HepG2 (cell line): ENCODE results near the gene TNPO3. TPM values are rescaled to one million over a fixed set of nuclear protein-coding genes. Genes with fewer than 3 reads are reported as not detected.

Experiments used
- ATAC-seq: fragments of 200-7000 bp; cut with Tn5 transposase; 3 replicates; pipeline ENCODE4 v1.9.1; 2020; ENCODE audit warnings: mild to moderate bottlenecking, moderate library complexity
- BruUV-seq: library from RNA; stranded (reverse); fragments of 400-500 nt; replicated peaks from 2 replicates; lab custom pipeline; 2021; lab: Mats Ljungman, UMichigan
- CTCF ChIA-PET: fragments of 300-600 bp; formaldehyde crosslinking; extraction: SDS; loops from one replicate; lab custom pipeline; 2021; ENCODE audit warnings: low total read pairs, inconsistent platforms, low intra/inter-chr PET ratio; lab: Yijun Ruan, JAX
- POLR2A ChIA-PET: fragments of 350-600 bp; sonication (Branson Sonifier 250); formaldehyde crosslinking; loops from one replicate; lab custom pipeline; 2020; ENCODE audit warnings: antibody characterized with exemption, inconsistent platforms; lab: Yijun Ruan, JAX
- DNase-seq: peaks from one replicate; pipeline ENCODE4 v3.0.0-alpha.2; 2015; ENCODE audit warnings: low spot score
- FAIRE-seq: peaks from 3 replicates; lab custom pipeline; 2011; peaks lifted over from hg19 to GRCh38; lab: Jason Lieb, UNC
- H2AFZ ChIP-seq: one replicate; pipeline ENCODE4 v1.6.1; 2011; ENCODE audit warnings: low read length, inconsistent platforms
- H3K27ac ChIP-seq: fragments of 300-600 bp; 3 replicates; pipeline ENCODE4 v1.8.0; 2011; ENCODE audit warnings: mixed run types, mild to moderate bottlenecking, mixed read lengths, low read length, inconsistent platforms; ENCODE audit not compliant: insufficient read depth; ENCODE audit errors: extremely low read length
- H3K27me3 ChIP-seq, 2 experiments: fragments of 200-600 bp in 1 of 2; 2 replicates in 1 of 2; 3 replicates in 1 of 2; pipeline versions ENCODE4 v1.6.0 to v1.8.0; 2011; ENCODE audit warnings: low read length in 2 of 2, mild to moderate bottlenecking in 2 of 2, moderate library complexity in 2 of 2, inconsistent platforms in 1 of 2; ENCODE audit not compliant: insufficient read depth in 2 of 2, control insufficient read depth in 1 of 2
- H3K36me3 ChIP-seq, 2 experiments: fragments of 200-600 bp in 1 of 2; replicated peaks in 1 of 2; 2 replicates in 1 of 2; 3 replicates in 1 of 2; pipeline versions ENCODE4 v1.5.1 to v1.8.0; 2011; ENCODE audit warnings: low read length in 2 of 2, inconsistent platforms in 1 of 2; ENCODE audit not compliant: insufficient read depth in 2 of 2, control insufficient read depth in 1 of 2
- H3K4me1 ChIP-seq: 2 replicates; pipeline ENCODE4 v1.5.1; 2012; ENCODE audit warnings: low read length, inconsistent platforms; ENCODE audit not compliant: insufficient read depth
- H3K4me2 ChIP-seq: 2 replicates; pipeline ENCODE4 v1.6.0; 2011; ENCODE audit warnings: low read depth, low read length, inconsistent platforms
- H3K4me3 ChIP-seq, 3 experiments: fragments of 200-600 bp in 1 of 3; sonication (generic), shearing (Covaris generic) in 1 of 3; replicated peaks in 1 of 3; 2 replicates each; pipeline ENCODE4 v1.5.1; 2011 to 2016; ENCODE audit warnings: low read length in 3 of 3, inconsistent platforms in 2 of 3, low read depth in 2 of 3, mild to moderate bottlenecking in 2 of 3, control low read depth in 1 of 3, mixed read lengths in 1 of 3; ENCODE audit not compliant: insufficient read depth in 1 of 3
- H3K79me2 ChIP-seq: one replicate; pipeline ENCODE4 v1.6.1; 2011; ENCODE audit warnings: low read length, inconsistent platforms; ENCODE audit not compliant: insufficient read depth
- H3K9ac ChIP-seq: 2 replicates; pipeline ENCODE4 v1.6.0; 2011; ENCODE audit warnings: mild to moderate bottlenecking, low read depth, low read length, inconsistent platforms; ENCODE audit not compliant: insufficient read depth
- H3K9me3 ChIP-seq: 2 replicates; pipeline ENCODE4 v1.5.1; 2012; ENCODE audit warnings: mild to moderate bottlenecking, low read length
- H4K20me1 ChIP-seq: 2 replicates; pipeline ENCODE4 v1.6.0; 2011; ENCODE audit warnings: inconsistent platforms, mild to moderate bottlenecking, low read length, moderate library complexity; ENCODE audit not compliant: insufficient read depth
- ASH2L ChIP-seq: fragments of 300-600, 200-600 bp; sonication (generic); IDR thresholded peaks from 2 replicates; pipeline ENCODE4 v1.7.0; 2017; ENCODE audit warnings: low read depth, mild to moderate bottlenecking, moderate library complexity, mixed read lengths, low read length; ENCODE audit not compliant: insufficient read length
- CEBPB ChIP-seq: IDR thresholded peaks from 2 replicates; pipeline ENCODE4 v1.6.1; 2011; ENCODE audit warnings: low read depth, low read length, improper control_type of control experiment, borderline replicate concordance
- CHD2 ChIP-seq: IDR thresholded peaks from 2 replicates; pipeline ENCODE4 v1.6.1; 2011; ENCODE audit warnings: low read depth, low read length, improper control_type of control experiment
- MED8 ChIP-seq: sonication (generic); formaldehyde crosslinking; IDR thresholded peaks from 2 replicates; pipeline ENCODE4 v1.8.1; 2023; ENCODE audit warnings: mild to moderate bottlenecking, missing genetic modification reagents; ENCODE audit not compliant: insufficient replicate concordance
- NCOA5 ChIP-seq: sonication (generic); formaldehyde crosslinking; IDR thresholded peaks from 2 replicates; pipeline ENCODE4 v1.4.0; 2020; ENCODE audit warnings: missing genetic modification reagents
- NFYB ChIP-seq: sonication (generic); formaldehyde crosslinking; IDR thresholded peaks from 2 replicates; pipeline ENCODE4 v1.4.0; 2020; ENCODE audit warnings: missing genetic modification reagents
- RELA ChIP-seq: sonication (generic); formaldehyde crosslinking; IDR thresholded peaks from 2 replicates; pipeline ENCODE4 v1.4.0; 2020; ENCODE audit warnings: missing genetic modification reagents
- TBX3 ChIP-seq: fragments of 450-650 bp; IDR thresholded peaks from 2 replicates; pipeline ENCODE4 v1.6.1; 2017; ENCODE audit warnings: antibody characterized with exemption, mild to moderate bottlenecking, inconsistent platforms, borderline replicate concordance
- TEF ChIP-seq: sonication (generic); formaldehyde crosslinking; IDR thresholded peaks from 2 replicates; pipeline ENCODE4 v1.5.0; 2020; ENCODE audit warnings: missing genetic modification reagents
- ZNF546 ChIP-seq: sonication (generic); formaldehyde crosslinking; conservative IDR thresholded peaks from 2 replicates; pipeline ENCODE4 v1.8.1; 2023; ENCODE audit warnings: mild to moderate bottlenecking, missing genetic modification reagents
- ZNF619 ChIP-seq: sonication (generic); formaldehyde crosslinking; IDR thresholded peaks from 2 replicates; pipeline ENCODE4 v1.4.0; 2020; ENCODE audit warnings: mild to moderate bottlenecking, missing genetic modification reagents
- ZNF670 ChIP-seq: sonication (generic); formaldehyde crosslinking; IDR thresholded peaks from 2 replicates; pipeline ENCODE4 v1.8.0; 2022; ENCODE audit warnings: mild to moderate bottlenecking, missing genetic modification reagents, borderline replicate concordance
- ZNF737 ChIP-seq: sonication (generic); formaldehyde crosslinking; IDR thresholded peaks from 2 replicates; pipeline ENCODE4 v1.5.0; 2020; ENCODE audit warnings: missing genetic modification reagents, mild to moderate bottlenecking, borderline replicate concordance
- WGBS: methylation state at CpG from one replicate; pipeline ENCODE4 v1.1.6; 2017; ENCODE audit warnings: low lambda C conversion rate; 5-methylcytosine and 5-hydroxymethylcytosine counted together
- in situ Hi-C: cut with HindIII; loops from 2 replicates; pipeline ENCODE4 v1.10.0; 2017; ENCODE audit warnings: low pct_unique_long_range_greater_than_20kb; ENCODE audit not compliant: extremely low pct_ligation_motif_present
- intact Hi-C: fragments of 100-400 bp; cut with micrococcal nuclease; formaldehyde crosslinking; loops from one replicate; pipeline ENCODE4 v1.10.0; 2022; ENCODE audit not compliant: unreplicated experiment
- polyA plus RNA-seq, 8 experiments: library from polyadenylated mRNA; depleted of rRNA in 3 of 8; stranded (reverse) in 7 of 8; unstranded in 1 of 8; fragments of >200 nt; fragmentation: Illumina TruSeq in 4 of 8; extraction: Trizol in 4 of 8; gene quantifications; 2 replicates each; pipeline versions ENCODE4 v1.2.1 to v1.2.3, GENCODE V29; 2011 to 2016; ENCODE audit warnings: low read depth in 4 of 8, missing spikeins in 1 of 8, mixed read lengths in 1 of 8; ENCODE audit not compliant: insufficient read depth in 1 of 8
- total RNA-seq, 5 experiments: library from RNA; depleted of rRNA; stranded (reverse); fragments of >200 nt; fragmentation: Illumina TruSeq; extraction: Trizol; gene quantifications; 2 replicates each; pipeline ENCODE4 v1.2.3, GENCODE V29; 2016; ENCODE audit warnings: low read depth in 1 of 5
- TF ChIP-seq, protein P1 (sequence below): sonication (generic); formaldehyde crosslinking; IDR thresholded peaks from 2 replicates; pipeline ENCODE4 v1.4.0; 2020; ENCODE audit warnings: missing genetic modification reagents, borderline replicate concordance
- TF ChIP-seq, protein P2 (sequence below): sonication (generic); formaldehyde crosslinking; IDR thresholded peaks from 2 replicates; pipeline ENCODE4 v1.5.1; 2020; ENCODE audit warnings: mild to moderate bottlenecking, moderate library complexity, missing genetic modification reagents

Gene TNPO3
- total and polyA plus RNA-seq, 2 of the 13 experiments (the other 11 are each of a cell fraction or from before 2014, with no cell fraction given), result 23.8 to 44.6 TPM

DNA sequence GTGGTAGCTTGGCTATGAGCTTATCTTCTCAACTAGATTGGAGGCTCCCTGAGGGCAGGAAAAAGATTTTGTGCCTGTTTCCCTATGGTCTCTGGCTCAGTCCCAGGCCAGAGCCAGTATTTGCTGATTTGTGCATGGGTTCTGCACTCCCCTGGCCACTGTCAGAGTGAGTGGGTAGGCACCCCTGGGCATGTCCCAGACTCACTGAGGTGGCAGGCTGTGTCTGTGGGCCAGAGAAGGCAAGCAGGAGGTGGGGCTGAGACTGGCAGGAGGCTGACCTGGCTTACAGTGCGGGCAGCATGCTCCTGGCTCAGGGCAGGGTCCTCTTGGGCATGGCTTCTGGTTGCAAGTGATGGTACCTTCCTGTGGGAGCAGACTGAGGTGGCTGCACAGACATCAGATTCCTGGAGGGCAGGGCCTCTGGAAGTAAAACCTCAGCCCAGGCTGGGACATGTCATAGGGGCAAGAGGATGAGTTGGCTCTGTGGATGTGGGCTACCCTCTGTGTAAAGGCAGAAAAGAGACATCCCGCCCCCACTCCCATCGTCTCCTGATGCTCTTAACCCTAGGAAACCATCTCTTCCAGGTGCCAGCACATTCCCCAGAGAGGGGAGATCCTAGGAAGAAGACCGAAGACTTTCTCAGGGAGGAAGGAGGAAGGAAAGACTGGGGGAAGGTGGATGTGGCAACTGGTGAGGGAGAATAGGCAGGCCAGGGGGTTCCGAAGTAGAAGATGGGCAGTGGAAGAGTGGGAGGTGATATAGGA, 148.7 kb downstream of the TNPO3 start:
- 42% methylated on average over 5 of the region's 5 CpGs for WGBS
- no TSS peak for BruUV-seq
- in situ Hi-C loops, result loop anchor here (5.0 kb wide), 2 partner anchors 41 to 186 kb away; no protein-coding TSS in a partner anchor
- TF ChIP-seq ASH2L (no peak), MED8 (CRISPR knock-in tag) (no peak), ZNF670 (CRISPR knock-in tag) (no peak), NFYB (CRISPR knock-in tag) (no peak), ZNF619 (CRISPR knock-in tag) (no peak), CHD2 (no peak), ZNF546 (CRISPR knock-in tag) (no peak), RELA (CRISPR knock-in tag) (no peak), NCOA5 (CRISPR knock-in tag) (no peak), TEF (CRISPR knock-in tag) (no peak), ZNF737 (CRISPR knock-in tag) (no peak), TBX3 (no peak), CEBPB (no peak)
- TF ChIP-seq, protein P1, sequence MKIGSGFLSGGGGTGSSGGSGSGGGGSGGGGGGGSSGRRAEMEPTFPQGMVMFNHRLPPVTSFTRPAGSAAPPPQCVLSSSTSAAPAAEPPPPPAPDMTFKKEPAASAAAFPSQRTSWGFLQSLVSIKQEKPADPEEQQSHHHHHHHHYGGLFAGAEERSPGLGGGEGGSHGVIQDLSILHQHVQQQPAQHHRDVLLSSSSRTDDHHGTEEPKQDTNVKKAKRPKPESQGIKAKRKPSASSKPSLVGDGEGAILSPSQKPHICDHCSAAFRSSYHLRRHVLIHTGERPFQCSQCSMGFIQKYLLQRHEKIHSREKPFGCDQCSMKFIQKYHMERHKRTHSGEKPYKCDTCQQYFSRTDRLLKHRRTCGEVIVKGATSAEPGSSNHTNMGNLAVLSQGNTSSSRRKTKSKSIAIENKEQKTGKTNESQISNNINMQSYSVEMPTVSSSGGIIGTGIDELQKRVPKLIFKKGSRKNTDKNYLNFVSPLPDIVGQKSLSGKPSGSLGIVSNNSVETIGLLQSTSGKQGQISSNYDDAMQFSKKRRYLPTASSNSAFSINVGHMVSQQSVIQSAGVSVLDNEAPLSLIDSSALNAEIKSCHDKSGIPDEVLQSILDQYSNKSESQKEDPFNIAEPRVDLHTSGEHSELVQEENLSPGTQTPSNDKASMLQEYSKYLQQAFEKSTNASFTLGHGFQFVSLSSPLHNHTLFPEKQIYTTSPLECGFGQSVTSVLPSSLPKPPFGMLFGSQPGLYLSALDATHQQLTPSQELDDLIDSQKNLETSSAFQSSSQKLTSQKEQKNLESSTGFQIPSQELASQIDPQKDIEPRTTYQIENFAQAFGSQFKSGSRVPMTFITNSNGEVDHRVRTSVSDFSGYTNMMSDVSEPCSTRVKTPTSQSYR (CRISPR knock-in tag), result no peak
- TF ChIP-seq, protein P2, sequence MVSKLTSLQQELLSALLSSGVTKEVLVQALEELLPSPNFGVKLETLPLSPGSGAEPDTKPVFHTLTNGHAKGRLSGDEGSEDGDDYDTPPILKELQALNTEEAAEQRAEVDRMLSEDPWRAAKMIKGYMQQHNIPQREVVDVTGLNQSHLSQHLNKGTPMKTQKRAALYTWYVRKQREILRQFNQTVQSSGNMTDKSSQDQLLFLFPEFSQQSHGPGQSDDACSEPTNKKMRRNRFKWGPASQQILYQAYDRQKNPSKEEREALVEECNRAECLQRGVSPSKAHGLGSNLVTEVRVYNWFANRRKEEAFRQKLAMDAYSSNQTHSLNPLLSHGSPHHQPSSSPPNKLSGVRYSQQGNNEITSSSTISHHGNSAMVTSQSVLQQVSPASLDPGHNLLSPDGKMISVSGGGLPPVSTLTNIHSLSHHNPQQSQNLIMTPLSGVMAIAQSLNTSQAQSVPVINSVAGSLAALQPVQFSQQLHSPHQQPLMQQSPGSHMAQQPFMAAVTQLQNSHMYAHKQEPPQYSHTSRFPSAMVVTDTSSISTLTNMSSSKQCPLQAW (CRISPR knock-in tag), result no peak

More for the DNA sequence above, 148.7 kb downstream of the TNPO3 start:
- DNase-seq, result no peak
- no peak overlapping the region for H3K4me2 ChIP-seq
- no peak overlapping the region for H2AFZ ChIP-seq
- no peaks in the 10 kb centered on the region for H4K20me1 ChIP-seq
- CTCF ChIA-PET, result interaction anchor here (1.2 to 3.1 kb wide), 2 partner anchors 185 kb away, joined by 5 to 27 read pairs; no protein-coding TSS in a partner anchor
- H3K27me3 ChIP-seq, result peaks cover 0 to 34% of the 10 kb centered on the region in 2 experiments; a peak in 2 of 5 replicates
- no peaks in the 10 kb centered on the region for H3K36me3 ChIP-seq
- H3K9me3 ChIP-seq, result no peaks in the 10 kb centered on the region
- no peaks in the 10 kb centered on the region for H3K79me2 ChIP-seq
- ATAC-seq, result no peak
- POLR2A ChIA-PET, result no interaction called here
- H3K27ac ChIP-seq, result no peak overlapping the region
- H3K4me1 ChIP-seq, result peaks cover 22% of the 10 kb centered on the region
- FAIRE-seq, result no peak
- no peak overlapping the region for H3K9ac ChIP-seq
- intact Hi-C loops, result no loop called here
- H3K4me3 ChIP-seq, result no peak overlapping the region
